GM18873 (cell line): ENCODE results near the gene SRSF12.
A peak's percentile ranks its signal among the peaks of the same experiment; 100 is the strongest.

Experiments used
- ATAC-seq: cut with Tn5 transposase; IDR thresholded peaks from one replicate; pipeline ENCODE4 v1.9.1; 2021; ENCODE audit warnings: mild to moderate bottlenecking, moderate library complexity, moderate number of reproducible peaks; ENCODE audit not compliant: unreplicated experiment, low FRiP score

Gene SRSF12

DNA sequence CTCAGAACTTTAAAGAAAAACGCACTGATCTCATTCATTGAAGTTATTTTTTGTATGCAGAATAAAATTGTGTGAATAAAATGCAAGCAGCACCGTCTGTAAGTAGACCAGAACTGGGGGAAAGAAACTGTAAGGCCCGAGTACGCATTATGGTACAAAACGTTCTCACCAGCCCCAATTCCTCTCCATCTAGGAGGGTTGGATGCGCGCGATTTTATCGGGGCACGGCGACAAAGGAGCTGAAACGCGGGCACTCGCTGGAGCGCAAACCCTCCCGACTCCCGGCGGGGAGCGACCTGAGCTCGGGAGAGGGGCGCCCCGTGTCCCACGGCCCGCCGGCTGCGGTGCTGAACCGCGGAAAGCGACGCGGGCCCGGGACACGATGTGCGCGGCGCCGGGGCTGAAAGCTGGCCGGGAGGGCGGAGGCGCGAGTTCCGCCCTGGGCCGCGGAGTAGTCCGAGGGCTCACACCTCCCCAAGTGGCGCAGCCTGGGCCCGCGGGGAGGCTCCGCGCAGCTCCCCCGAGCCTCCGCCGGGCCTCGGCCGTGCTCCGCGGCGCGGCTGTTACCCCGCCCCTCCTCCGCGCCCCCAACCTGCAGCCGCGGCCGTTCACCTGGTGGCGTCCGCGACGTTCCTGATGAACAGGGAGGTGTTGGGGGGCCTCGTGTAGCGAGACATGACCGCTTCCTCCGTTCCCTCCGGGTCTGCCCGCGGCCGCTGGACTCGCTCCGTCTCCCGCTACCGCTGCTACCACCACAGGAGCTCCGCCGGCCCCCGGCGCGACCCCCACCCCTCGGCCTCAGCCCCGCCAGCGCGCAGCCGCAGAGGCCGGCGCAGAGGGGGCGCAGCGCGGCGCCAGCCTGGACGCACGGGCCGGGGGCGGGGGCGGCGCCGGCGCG, at the start of gene SRSF12:
Gene SRSF12, minus strand, starts transcription at position 861 of the 898 bp plus-strand sequence. Its CDS starts 184 bp downstream, at position 677.
- ATAC-seq = no peak

- no peak for ATAC-seq
Observed at GRCh38 chr6:89162047-89162371, 44.1 kb upstream of the SRSF12 start.

- ATAC-seq = no peak
Observed at GRCh38 chr6:89161326-89162046, 43.6 kb upstream of the SRSF12 start.

- no peak for ATAC-seq
Observed at GRCh38 chr6:89160331-89161092, 42.6 kb upstream of the SRSF12 start.

DNA sequence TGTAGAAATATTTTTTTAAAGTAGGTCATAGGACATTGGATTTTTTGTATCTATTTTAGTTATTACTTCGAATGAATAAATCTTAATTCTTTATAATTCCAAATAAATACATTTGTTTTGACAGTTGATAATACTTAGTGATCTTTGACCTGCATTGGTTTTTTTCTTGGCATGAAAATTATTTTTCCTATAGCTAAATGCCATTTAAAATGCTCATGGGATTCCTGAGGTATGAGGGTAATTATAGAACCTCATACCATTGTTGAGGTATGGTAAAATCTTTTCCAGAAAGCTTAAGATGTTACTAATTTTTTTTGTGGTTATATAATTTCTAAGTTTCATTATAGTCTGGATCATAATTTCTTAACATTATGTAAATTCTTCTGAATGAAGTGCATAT, 36.3 kb upstream of the SRSF12 start:
- ATAC-seq = no peak

DNA sequence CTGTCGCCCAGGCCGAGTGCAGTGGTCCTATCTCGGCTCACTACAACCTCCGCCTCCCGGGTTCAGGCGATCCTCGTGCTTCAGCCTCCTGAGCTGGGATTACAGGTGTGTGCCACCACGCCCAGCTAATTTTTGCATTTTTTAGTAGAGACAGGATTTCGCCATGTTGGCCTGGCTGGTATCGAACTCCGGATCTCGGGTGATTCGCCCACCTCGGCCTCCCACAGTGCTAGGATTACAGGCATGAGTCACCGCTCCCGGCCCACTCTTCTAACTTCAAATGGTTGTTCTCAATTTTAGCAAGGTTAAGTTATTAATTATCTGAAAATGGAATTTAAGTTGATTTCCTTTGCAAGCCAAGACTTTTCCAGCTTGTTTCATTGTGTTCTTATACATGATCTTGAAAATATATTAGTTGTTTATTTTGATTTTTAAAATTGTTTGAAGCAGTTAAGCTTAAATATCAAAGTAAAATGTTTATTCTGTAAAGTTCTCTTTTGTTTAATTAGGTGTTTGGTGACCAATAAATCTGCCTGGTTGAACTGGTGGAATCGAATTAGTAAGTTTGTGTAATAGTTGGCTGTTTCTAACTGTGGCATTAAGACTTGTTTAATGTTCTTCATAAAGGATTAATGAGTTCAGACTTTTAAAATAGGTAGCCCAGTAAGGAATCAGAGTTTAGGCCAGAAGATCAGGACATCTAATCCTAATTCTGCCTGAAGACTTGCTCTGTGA, 30.3 kb upstream of the SRSF12 start:
- no peak for ATAC-seq

GRCh38 chr6:89146718-89147700, 29.1 kb upstream of the SRSF12 start:
- no peak for ATAC-seq

GRCh38 chr6:89145956-89146717, 28.3 kb upstream of the SRSF12 start, which contains the start of gene PM20D2:
Gene PM20D2, plus strand, starts transcription at chr6:89146055. Its CDS starts 90 bp downstream, at chr6:89146145.
- peak; percentile 48 for ATAC-seq

GRCh38 chr6:89145091-89145955, 27.5 kb upstream of the SRSF12 start:
- peak; percentile 46 for ATAC-seq

GRCh38 chr6:89144354-89144906, 26.6 kb upstream of the SRSF12 start:
- peak; percentile 30 for ATAC-seq

DNA sequence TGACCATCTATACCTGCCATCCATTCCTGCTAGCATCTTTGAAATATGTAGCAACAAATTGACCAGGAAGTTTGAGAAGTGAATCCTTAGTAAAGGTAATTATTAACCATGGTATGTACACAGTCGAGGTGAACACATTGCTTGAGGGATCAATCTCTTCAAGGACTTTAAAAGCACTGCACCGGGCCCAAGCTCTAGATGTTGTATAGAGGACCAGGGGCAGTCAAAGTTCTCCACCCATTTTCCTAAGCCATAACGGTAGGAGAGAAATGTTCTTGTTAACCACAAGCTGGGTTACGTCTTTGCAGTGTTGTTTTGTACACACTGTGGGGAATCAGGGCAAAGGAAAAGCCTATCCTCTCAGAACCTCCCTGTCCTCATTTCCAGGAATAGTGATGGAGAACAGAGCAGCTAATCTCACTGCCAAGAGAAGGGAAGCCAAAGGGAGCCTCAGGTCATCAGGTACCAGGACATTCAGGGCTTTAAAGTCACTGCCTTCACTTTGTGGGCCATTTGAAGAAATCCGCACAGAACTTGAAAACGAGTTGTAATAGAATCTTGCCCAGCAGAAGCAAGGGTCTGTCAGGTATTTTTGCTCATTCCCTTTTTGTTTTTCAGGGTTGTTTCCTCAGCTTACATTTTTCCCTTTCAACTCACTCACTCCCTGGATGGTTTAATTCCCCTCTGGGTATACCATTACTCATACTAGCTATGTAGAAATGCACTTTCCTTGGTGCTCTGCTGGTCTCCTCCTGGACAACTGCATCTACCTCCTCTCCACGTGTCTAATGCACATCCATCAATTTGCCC, 22.7 kb upstream of the SRSF12 start:
- no peak for ATAC-seq

GRCh38 chr6:89139509-89140346, 21.9 kb upstream of the SRSF12 start:
- ATAC-seq = no peak

DNA sequence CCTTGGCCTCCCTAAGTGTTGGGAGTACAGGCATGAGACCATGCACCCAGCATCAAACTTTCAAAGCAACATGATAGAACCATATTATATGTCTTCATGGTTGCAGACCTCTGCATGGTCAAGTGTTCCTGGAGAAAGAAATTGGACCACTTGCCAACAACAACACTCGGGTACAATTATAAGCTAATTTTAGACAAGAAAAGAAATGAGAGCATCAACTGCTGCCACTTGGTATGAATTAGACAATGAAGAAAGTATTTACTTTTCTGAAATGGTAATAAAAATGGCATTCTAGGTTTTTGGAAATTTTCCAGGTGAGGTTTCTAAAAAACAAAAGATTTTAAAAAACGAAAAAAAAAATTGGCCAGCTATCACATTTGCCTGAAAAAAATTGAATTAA, 20.3 kb upstream of the SRSF12 start:
- no peak for ATAC-seq

GRCh38 chr6:89134723-89135122, 16.9 kb upstream of the SRSF12 start:
- ATAC-seq = no peak

- ATAC-seq = no peak
Observed at GRCh38 chr6:89133981-89134380, 16.1 kb upstream of the SRSF12 start.
